GM21381 (cell line): ENCODE measurements around the gene ZDHHC11B.

Experiments used
- ATAC-seq: cut with Tn5 transposase; IDR thresholded peaks from one replicate; pipeline ENCODE4 v1.9.1; 2021; ENCODE audit warnings: mild to moderate bottlenecking, moderate library complexity; ENCODE audit not compliant: unreplicated experiment

The ZDHHC11B gene

DNA sequence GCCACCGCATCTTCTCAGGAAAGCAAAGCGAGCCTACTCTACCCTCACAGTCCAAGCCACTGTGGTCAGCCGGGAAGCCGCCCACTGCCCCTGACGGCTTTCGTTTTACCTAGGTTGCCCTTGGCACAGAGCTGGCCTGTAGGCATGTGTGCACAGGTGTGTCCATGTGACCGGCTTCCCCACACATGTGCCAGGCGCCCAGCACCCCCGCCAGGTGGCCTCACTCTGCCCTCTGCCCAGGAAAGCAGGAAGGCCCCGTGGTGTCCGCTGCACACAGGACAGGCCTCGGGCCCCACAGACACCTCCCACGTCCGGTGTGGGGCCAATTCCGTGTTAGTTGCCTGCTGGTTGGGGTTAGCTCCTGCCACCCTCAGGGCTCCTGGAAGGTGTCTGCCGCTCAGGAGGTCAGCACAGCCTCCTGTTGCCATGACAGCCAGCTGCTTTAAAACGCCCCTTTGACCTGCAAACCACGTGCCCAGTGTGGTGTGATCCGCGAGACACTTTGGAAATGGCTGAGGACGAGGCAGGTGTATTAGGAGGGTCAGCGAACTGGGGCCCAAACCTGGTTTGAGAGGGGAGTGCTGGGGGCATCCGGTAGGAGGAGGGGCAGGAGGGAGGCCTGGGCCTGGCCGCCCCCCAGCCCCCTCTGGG, 120.1 kb downstream of the ZDHHC11B start:
- no peak for ATAC-seq

DNA sequence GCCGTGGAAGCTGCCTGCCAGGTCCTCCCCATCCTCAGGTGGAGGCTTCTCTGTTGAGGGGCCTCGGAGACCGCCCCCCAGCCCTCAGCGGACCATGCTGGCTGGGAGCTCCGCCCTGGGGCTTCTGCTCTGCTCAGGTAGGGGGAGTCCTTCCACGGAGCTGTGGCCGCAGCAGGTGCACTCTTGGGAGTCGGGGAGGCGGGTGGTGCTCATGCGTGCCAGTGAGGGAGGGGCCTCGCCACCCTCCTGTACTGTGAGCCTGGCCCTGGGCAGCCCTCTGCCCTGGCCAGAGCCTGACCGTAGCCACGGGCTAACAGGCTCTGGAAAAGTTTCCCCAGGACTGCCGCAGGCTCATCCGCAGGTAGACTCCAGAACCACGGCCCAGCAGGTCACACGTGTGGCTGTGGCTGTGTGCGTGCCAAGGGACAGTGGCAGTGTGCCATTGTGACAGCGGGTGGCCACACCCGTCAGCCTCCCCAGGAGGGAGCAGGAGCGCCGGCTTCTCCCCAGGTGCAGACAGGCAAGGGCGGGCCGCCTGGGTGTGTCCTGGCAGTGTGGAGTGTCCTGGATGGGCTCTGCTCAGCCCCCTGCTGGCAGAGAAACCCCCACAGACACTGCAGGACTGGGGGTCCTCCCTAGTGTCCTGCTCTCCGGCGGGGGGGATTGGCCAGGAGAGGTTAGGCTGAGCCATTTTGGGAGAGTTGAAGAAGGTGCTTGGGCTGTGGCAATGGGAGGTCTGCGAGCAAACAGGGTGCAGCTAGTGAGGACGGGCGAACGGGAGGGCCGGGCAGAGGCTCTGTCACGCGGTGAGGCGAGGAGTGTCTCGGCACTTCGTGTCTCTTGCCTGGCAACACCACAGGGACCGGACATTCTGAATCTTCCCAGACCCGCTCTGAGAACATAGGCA, 120.8 kb downstream of the ZDHHC11B start:
- no peak for ATAC-seq

GRCh38 chr5:662751-663435, 121.6 kb downstream of the ZDHHC11B start:
- no peak for ATAC-seq

- ATAC-seq = no peak
Measured at GRCh38 chr5:661891-662750, 122.4 kb downstream of the ZDHHC11B start.

GRCh38 chr5:660491-661030, 124.0 kb downstream of the ZDHHC11B start:
- ATAC-seq = no peak
